ENCODE measurements around the gene TULP4.

DNA sequence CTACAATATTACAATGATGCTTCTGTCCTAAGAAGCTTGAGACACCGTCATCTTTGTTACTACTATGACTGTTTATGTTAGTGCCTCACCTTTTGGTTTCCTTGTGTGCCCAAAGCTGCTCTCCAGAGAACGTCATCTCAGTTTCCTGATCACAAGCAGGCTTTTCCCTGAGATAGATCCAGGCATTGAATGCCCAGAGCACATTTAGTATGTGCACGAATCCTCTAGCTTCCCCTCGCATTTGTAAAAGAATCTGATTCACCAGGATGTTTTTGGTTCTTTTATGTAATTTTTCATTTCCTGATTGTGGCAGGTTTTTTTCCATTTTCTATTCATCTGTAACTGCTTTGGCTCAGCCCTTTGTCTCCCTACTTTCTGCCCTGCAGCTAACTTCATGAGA, 147.5 kb downstream of the TULP4 start:
- TF ChIP-seq, protein P1, sequence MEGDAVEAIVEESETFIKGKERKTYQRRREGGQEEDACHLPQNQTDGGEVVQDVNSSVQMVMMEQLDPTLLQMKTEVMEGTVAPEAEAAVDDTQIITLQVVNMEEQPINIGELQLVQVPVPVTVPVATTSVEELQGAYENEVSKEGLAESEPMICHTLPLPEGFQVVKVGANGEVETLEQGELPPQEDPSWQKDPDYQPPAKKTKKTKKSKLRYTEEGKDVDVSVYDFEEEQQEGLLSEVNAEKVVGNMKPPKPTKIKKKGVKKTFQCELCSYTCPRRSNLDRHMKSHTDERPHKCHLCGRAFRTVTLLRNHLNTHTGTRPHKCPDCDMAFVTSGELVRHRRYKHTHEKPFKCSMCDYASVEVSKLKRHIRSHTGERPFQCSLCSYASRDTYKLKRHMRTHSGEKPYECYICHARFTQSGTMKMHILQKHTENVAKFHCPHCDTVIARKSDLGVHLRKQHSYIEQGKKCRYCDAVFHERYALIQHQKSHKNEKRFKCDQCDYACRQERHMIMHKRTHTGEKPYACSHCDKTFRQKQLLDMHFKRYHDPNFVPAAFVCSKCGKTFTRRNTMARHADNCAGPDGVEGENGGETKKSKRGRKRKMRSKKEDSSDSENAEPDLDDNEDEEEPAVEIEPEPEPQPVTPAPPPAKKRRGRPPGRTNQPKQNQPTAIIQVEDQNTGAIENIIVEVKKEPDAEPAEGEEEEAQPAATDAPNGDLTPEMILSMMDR (IDR thresholded peaks at IDR 0.05) = no peak
- no peak for TF ChIP-seq POLR2A (IDR thresholded peaks at IDR 0.05)

Measured in uterus (tissue), 2 donors.